ENCODE measurements around the gene XXYLT1.
A peak's percentile ranks its signal among the peaks of the same experiment; 100 is the strongest.

Gene XXYLT1

DNA sequence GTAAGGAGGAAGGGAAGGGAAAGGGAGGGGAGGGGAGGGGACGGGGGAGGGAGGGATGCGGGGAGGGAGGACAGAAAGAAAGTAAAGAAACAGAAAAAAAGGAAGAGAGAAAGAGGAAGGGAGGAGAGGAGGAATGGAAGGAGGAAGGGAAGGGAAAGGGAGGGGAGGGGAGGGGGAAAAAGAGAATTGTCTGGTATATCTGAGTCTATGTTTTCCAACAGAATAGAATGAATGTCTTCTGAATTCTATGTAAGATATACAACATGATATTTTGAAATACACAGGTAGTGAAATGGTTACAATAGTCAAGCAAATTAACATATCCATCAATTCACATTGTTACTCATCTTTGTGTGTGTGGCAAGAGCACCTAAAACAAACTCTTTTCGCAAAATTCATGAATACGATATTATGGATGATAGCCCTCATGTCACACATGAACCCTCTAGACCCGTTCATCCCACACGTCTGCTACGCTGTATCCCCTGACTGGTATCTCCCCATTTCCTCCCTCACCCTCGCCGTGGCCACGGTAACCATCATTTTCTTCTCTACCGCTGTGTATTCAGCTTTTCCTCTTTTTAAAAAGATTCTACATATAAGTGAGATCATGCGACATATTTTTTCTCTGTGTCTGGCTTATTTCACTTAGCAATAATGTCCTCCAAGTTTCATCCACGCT, 168.9 kb downstream of the XXYLT1 start:
- H3K9me3 ChIP-seq (ENCODE audit: control insufficient read depth, insufficient read depth, low read depth, low read length): no peaks in the 10 kb centered on the region
- H3K4me1 ChIP-seq (ENCODE audit: control insufficient read depth, insufficient read depth, low read length): peaks cover 10% of the 10 kb centered on the region; the same call in 1 of the 2 replicates
- POLR2A ChIA-PET: no interaction called here
- TF ChIP-seq, protein P1, sequence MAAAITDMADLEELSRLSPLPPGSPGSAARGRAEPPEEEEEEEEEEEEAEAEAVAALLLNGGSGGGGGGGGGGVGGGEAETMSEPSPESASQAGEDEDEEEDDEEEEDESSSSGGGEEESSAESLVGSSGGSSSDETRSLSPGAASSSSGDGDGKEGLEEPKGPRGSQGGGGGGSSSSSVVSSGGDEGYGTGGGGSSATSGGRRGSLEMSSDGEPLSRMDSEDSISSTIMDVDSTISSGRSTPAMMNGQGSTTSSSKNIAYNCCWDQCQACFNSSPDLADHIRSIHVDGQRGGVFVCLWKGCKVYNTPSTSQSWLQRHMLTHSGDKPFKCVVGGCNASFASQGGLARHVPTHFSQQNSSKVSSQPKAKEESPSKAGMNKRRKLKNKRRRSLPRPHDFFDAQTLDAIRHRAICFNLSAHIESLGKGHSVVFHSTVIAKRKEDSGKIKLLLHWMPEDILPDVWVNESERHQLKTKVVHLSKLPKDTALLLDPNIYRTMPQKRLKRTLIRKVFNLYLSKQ (tag by site-specific recombination; IDR thresholded peaks at IDR 0.05; ENCODE audit: borderline replicate concordance): no peak
- TF ChIP-seq ZNF302 (tag by site-specific recombination; IDR thresholded peaks at IDR 0.05; ENCODE audit: low read depth) (no peak), ZNF274 (IDR thresholded peaks at IDR 0.05; ENCODE audit: low read length) (no peak), ZNF274 (tag by site-specific recombination; IDR thresholded peaks at IDR 0.05; ENCODE audit: borderline replicate concordance) (no peak)
- CTCF ChIA-PET: no interaction called here
- no peaks in the 10 kb centered on the region for H3K36me3 ChIP-seq (ENCODE audit: control insufficient read depth in 2 of 2, insufficient read depth in 1 of 2, low read length in 2 of 2)
- H3K4me3 ChIP-seq (ENCODE audit: low read depth, low read length): no peak overlapping the region
- H3K27ac ChIP-seq (ENCODE audit: extremely low read depth, low read depth, low read length): no peak overlapping the region

DNA sequence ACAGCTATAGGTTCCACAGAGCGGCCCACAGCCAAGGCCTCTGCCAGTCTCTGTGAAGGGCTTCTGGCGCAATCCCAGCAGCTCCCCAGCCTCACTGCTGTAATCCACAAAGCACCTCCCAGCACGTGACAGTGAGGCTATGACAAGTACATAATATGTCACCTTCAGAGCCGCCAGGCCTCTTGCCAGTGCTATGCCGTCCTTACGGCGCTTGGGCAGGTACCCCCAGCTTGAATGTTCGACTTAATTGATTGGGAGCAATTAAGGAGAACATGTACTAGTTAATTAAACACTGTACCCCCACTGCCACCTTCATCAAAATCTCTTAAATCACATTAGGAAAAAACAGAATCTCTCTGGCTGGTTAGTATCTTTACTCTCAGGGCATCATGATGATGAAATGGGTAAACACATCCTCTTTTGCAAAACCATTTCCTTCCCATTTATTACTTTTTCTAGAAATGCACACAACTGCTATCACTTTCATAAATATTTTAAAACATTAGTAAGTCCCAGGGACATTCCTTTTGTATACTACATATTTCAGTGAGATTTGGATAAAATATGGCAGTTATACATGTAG, 169.9 kb downstream of the XXYLT1 start:
- POLR2A ChIA-PET: no interaction called here
- CTCF ChIA-PET: no interaction called here

More for the DNA sequence above, 169.9 kb downstream of the XXYLT1 start:
- TF ChIP-seq GLI2 (tag by site-specific recombination; IDR thresholded peaks at IDR 0.05; ENCODE audit: borderline replicate concordance, low read depth) (no peak), ZSCAN23 (tag by site-specific recombination; IDR thresholded peaks at IDR 0.05) (no peak), ZBTB20 (tag by site-specific recombination; IDR thresholded peaks at IDR 0.05) (no peak), ZNF366 (tag by site-specific recombination; conservative IDR thresholded peaks at IDR 0.05) (0 out of 2 replicates have a peak, but pooled peaks have one; percentile 13), ZNF266 (tag by site-specific recombination; IDR thresholded peaks at IDR 0.05; ENCODE audit: low read depth) (no peak), ZNF16 (tag by site-specific recombination; IDR thresholded peaks at IDR 0.05; ENCODE audit: low read depth) (no peak), ZBTB1 (tag by site-specific recombination; IDR thresholded peaks at IDR 0.05) (no peak), ZEB2 (tag by site-specific recombination; IDR thresholded peaks at IDR 0.05) (no peak), GLIS1 (tag by site-specific recombination; IDR thresholded peaks at IDR 0.05) (0 out of 2 replicates have a peak, but pooled peaks have one; percentile 21), SP3 (tag by site-specific recombination; IDR thresholded peaks at IDR 0.05) (no peak)
- TF ChIP-seq, protein P2, sequence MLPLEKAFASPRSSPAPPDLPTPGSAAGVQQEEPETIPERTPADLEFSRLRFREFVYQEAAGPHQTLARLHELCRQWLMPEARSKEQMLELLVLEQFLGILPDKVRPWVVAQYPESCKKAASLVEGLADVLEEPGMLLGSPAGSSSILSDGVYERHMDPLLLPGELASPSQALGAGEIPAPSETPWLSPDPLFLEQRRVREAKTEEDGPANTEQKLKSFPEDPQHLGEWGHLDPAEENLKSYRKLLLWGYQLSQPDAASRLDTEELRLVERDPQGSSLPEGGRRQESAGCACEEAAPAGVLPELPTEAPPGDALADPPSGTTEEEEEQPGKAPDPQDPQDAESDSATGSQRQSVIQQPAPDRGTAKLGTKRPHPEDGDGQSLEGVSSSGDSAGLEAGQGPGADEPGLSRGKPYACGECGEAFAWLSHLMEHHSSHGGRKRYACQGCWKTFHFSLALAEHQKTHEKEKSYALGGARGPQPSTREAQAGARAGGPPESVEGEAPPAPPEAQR (tag by site-specific recombination; IDR thresholded peaks at IDR 0.05): no peak
- TF ChIP-seq, protein P3, sequence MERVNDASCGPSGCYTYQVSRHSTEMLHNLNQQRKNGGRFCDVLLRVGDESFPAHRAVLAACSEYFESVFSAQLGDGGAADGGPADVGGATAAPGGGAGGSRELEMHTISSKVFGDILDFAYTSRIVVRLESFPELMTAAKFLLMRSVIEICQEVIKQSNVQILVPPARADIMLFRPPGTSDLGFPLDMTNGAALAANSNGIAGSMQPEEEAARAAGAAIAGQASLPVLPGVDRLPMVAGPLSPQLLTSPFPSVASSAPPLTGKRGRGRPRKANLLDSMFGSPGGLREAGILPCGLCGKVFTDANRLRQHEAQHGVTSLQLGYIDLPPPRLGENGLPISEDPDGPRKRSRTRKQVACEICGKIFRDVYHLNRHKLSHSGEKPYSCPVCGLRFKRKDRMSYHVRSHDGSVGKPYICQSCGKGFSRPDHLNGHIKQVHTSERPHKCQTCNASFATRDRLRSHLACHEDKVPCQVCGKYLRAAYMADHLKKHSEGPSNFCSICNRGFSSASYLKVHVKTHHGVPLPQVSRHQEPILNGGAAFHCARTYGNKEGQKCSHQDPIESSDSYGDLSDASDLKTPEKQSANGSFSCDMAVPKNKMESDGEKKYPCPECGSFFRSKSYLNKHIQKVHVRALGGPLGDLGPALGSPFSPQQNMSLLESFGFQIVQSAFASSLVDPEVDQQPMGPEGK (tag by site-specific recombination; IDR thresholded peaks at IDR 0.05): peak; percentile 56
- TF ChIP-seq, protein P4, sequence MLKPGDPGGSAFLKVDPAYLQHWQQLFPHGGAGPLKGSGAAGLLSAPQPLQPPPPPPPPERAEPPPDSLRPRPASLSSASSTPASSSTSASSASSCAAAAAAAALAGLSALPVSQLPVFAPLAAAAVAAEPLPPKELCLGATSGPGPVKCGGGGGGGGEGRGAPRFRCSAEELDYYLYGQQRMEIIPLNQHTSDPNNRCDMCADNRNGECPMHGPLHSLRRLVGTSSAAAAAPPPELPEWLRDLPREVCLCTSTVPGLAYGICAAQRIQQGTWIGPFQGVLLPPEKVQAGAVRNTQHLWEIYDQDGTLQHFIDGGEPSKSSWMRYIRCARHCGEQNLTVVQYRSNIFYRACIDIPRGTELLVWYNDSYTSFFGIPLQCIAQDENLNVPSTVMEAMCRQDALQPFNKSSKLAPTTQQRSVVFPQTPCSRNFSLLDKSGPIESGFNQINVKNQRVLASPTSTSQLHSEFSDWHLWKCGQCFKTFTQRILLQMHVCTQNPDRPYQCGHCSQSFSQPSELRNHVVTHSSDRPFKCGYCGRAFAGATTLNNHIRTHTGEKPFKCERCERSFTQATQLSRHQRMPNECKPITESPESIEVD (tag by site-specific recombination; IDR thresholded peaks at IDR 0.05): peak; percentile 32; the same call in 1 of the 2 replicates
- Histone ChIP-seq H3K4me1 (ENCODE audit: control insufficient read depth, insufficient read depth, low read length) (peaks cover 10% of the 10 kb centered on the region; the same call in 1 of the 2 replicates), H3K27ac (ENCODE audit: extremely low read depth, low read depth, low read length) (no peak overlapping the region), H3K4me3 (ENCODE audit: low read depth, low read length) (no peak overlapping the region), H3K9me3 (ENCODE audit: control insufficient read depth, insufficient read depth, low read depth, low read length) (no peaks in the 10 kb centered on the region), H3K36me3 (ENCODE audit: control insufficient read depth in 2 of 2, insufficient read depth in 1 of 2, low read length in 2 of 2) (no peaks in the 10 kb centered on the region)

Measured in HEK293 (cell line).